Heart left ventricle (tissue), 16 donors: ENCODE results near the gene SERPINB10. TPM values are rescaled to one million over a fixed set of nuclear protein-coding genes. Genes with fewer than 3 reads are reported as not detected.

Experiments
- ATAC-seq, 4 donors: fragments of 200-7000 bp; cut with Tn5 transposase; one replicate each; pipeline ENCODE4 v1.9.1; 2020 to 2022; ENCODE audit warnings: moderate library complexity in 4 of 4, mild to moderate bottlenecking in 3 of 4, moderate number of reproducible peaks in 1 of 4
- DNase-seq, 5 donors: peaks; one replicate each; pipeline ENCODE4 v3.0.0-alpha.2; 2020
- H3K27ac ChIP-seq, 12 donors: fragments of 200-600 bp; sonication (generic) in 4 of 12; one replicate each; pipeline versions ENCODE4 v1.5.0 to v1.8.0; 2016 to 2022; ENCODE audit warnings: mild to moderate bottlenecking in 2 of 12
- H3K27me3 ChIP-seq, 9 donors: fragments of 200-600 bp; sonication (generic) in 2 of 9; one replicate each; pipeline versions ENCODE4 v1.5.1 to v1.8.0; 2016 to 2022; ENCODE audit warnings: mild to moderate bottlenecking in 3 of 9
- H3K36me3 ChIP-seq, 9 donors: fragments of 200-600 bp; sonication (generic) in 2 of 9; one replicate each; pipeline versions ENCODE4 v1.5.0 to v1.8.0; 2018 to 2022; ENCODE audit warnings: mild to moderate bottlenecking in 2 of 9
- H3K4me1 ChIP-seq, 12 donors: fragments of 200-600 bp; sonication (generic) in 4 of 12; one replicate each; pipeline versions ENCODE4 v1.5.0 to v1.8.0; 2016 to 2022; ENCODE audit warnings: mild to moderate bottlenecking in 3 of 12
- H3K4me3 ChIP-seq, 12 donors: fragments of 200-600 bp; sonication (generic) in 4 of 12; one replicate each; pipeline versions ENCODE4 v1.5.0 to v1.8.0; 2017 to 2022; ENCODE audit warnings: mild to moderate bottlenecking in 9 of 12, moderate library complexity in 4 of 12
- H3K9me3 ChIP-seq, 12 donors: fragments of 200-600 bp; sonication (generic) in 4 of 12; one replicate each; pipeline versions ENCODE4 v1.5.0 to v1.8.0; 2016 to 2022; ENCODE audit warnings: mild to moderate bottlenecking in 1 of 12
- POLR2A ChIP-seq, 2 donors: fragments of 450-650 bp; IDR thresholded peaks; one replicate each; pipeline ENCODE4 v1.6.1; 2017; ENCODE audit warnings: antibody characterized with exemption in 2 of 2, mild to moderate bottlenecking in 2 of 2, moderate library complexity in 2 of 2
- WGBS, 4 donors: extraction: QIAGEN DNeasy Blood & Tissue Kit in 2 of 4; methylation state at CpG; one replicate each; pipeline versions ENCODE4 v1.1.5 to v1.1.7; 2013 to 2018; 5-methylcytosine and 5-hydroxymethylcytosine counted together
- intact Hi-C, 10 donors: fragments of 100-400 bp; cut with DNase I; formaldehyde crosslinking; loops; one replicate each; pipeline versions ENCODE4 v1.11.1 to v1.14.2; 2022
- polyA plus RNA-seq, 2 donors: library from polyadenylated mRNA; stranded (reverse); fragments of 200-250 nt; gene quantifications; one replicate each; pipeline ENCODE4 v1.2.3, GENCODE V29; 2013
- total RNA-seq, 9 donors: library from RNA; depleted of rRNA in 2 of 9; stranded (reverse); fragments of >200 nt in 2 of 9; fragmentation: NEBNext Ultra II Directional in 3 of 9; extraction: Animal tissue kit (Norgen Biotek cat#: 25700) in 3 of 9; gene quantifications; one replicate each; pipeline versions ENCODE4 v1.1.0 to v1.2.4, GENCODE V29; 2016 to 2023
- TF ChIP-seq, protein P1 (sequence below), 12 donors: fragments of 200-600 bp; sonication (generic) in 4 of 12; IDR thresholded peaks; one replicate each; pipeline versions ENCODE4 v1.5.0 to v1.8.0; 2018 to 2022; ENCODE audit warnings: antibody characterized with exemption in 12 of 12, mild to moderate bottlenecking in 5 of 12
- donor health status: ischemic (EF 13 %, LVEDD 7.1; RV severe dilation, severe dysfunction).
- donor health status: healthy with polysubstance abuse.
- donor health status: DM: no; HTN: yes; CAD: no.
- donor health status: DM: no; HTN: no; CAD: no.
- donor health status: ischemic (EF 25% LVEDD 6.9; RV normal size, moderate dysfunction).
- donor health status: ischemic (EF 25% LVEDD 5.7; RV mildly dilated, moderate dysfunction).
- donor health status: healthy.
- donor health status: DM: yes; HTN: yes; CAD: no.
- donor health status: ischemic (EF 35%, LVEDD 5.7; RV mildly dilated, moderate dysfunction).
- donor health status: nonischemic (EF 11% LVEDD 7.7; RV severe dilation, severe dysfunction).
- donor health status: DM: yes; HTN: yes; CAD: no.
- donor health status: PGD.
- donor health status: ischemic (EF 29% LVEDD 5.4; RV normal size, mild dysfunction).
- donor health status: nonischemic (EF 23%, LVEDD 6.1; RV moderate dilation, normal function).

SERPINB10 gene
- total and polyA plus RNA-seq, 11 donors, result 0.20 TPM; not detected in 10

DNA sequence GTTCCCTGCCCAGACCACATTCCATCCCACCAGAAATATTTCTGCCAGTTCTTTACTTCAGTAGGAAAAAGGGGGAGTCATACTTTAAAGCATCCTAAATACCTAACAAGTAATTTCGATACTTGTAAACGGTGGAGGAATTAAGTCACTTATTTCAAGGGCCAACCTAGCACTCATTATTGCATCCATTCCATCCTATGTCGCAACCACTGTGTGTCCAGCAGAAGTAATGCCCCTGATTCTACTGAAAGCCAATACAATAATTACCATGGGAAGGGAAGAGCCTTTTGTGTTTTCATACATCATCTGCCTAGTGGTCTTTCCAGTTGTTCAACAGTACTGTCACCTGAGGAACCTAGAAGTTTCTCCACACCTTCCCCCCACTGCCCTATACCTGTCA, 74.6 kb downstream of the SERPINB10 start:
- H3K27ac ChIP-seq, result no peak overlapping the region
- DNase-seq, result no peak
- no peaks in the 10 kb centered on the region for H3K9me3 ChIP-seq
- no peak for ATAC-seq
- intact Hi-C loops, result loop anchor here in 1 of 10 donors (5.0 kb wide), 1 partner anchor 465 kb away; no protein-coding TSS in a partner anchor
- 89 to 93% (median 91%) methylated on average over 3 of the region's 3 CpGs for WGBS, 4 donors
- peaks cover 0 to 18% (median 3%) of the 10 kb centered on the region in 12 donors for H3K4me1 ChIP-seq
- peaks cover 0 to 65% (median 14%) of the 10 kb centered on the region in 9 donors for H3K36me3 ChIP-seq
- H3K4me3 ChIP-seq, result no peak overlapping the region
- TF ChIP-seq POLR2A (IDR thresholded peaks at IDR 0.05), result no peak
- TF ChIP-seq, protein P1, sequence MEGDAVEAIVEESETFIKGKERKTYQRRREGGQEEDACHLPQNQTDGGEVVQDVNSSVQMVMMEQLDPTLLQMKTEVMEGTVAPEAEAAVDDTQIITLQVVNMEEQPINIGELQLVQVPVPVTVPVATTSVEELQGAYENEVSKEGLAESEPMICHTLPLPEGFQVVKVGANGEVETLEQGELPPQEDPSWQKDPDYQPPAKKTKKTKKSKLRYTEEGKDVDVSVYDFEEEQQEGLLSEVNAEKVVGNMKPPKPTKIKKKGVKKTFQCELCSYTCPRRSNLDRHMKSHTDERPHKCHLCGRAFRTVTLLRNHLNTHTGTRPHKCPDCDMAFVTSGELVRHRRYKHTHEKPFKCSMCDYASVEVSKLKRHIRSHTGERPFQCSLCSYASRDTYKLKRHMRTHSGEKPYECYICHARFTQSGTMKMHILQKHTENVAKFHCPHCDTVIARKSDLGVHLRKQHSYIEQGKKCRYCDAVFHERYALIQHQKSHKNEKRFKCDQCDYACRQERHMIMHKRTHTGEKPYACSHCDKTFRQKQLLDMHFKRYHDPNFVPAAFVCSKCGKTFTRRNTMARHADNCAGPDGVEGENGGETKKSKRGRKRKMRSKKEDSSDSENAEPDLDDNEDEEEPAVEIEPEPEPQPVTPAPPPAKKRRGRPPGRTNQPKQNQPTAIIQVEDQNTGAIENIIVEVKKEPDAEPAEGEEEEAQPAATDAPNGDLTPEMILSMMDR (IDR thresholded peaks at IDR 0.05), result no peak
- no peaks in the 10 kb centered on the region for H3K27me3 ChIP-seq

Other genes with a start within 250 kb of the SERPINB10 start
- gene SERPINB3, start 246.1 kb upstream of the SERPINB10 start, total RNA-seq, result under 1 TPM in 1 of 9 donors, not detected in 8; 0.16 TPM
- gene SERPINB3, start 246.1 kb upstream of the SERPINB10 start, polyA plus RNA-seq, result under 1 TPM in 1 of 2 donors, not detected in 1; 0.07 TPM
- gene SERPINB11, start 205.0 kb upstream of the SERPINB10 start, total RNA-seq, result not detected
- gene SERPINB11, start 205.0 kb upstream of the SERPINB10 start, polyA plus RNA-seq, result not detected
- 1 to 10 TPM in 1 of 9 donors, not detected in 8; 1.4 TPM for gene SERPINB7, start 132.5 kb upstream of the SERPINB10 start, total RNA-seq
- not detected for gene SERPINB7, start 132.5 kb upstream of the SERPINB10 start, polyA plus RNA-seq
- gene SERPINB2, start 20.3 kb upstream of the SERPINB10 start, total RNA-seq, result 1 to 10 TPM in 1 of 9 donors, under 1 TPM in 3, not detected in 5; 0.27 to 1.2 (median 0.58) TPM
- under 1 TPM in 1 of 2 donors, not detected in 1; 0.10 TPM for gene SERPINB2, start 20.3 kb upstream of the SERPINB10 start, polyA plus RNA-seq
- gene HMSD, start 41.3 kb downstream of the SERPINB10 start, total RNA-seq, result 1 to 10 TPM in 1 of 9 donors, under 1 TPM in 2, not detected in 6; 0.33 to 1.3 (median 0.43) TPM
- gene HMSD, start 41.3 kb downstream of the SERPINB10 start, polyA plus RNA-seq, result not detected
- gene SERPINB8, start 62.1 kb downstream of the SERPINB10 start, total RNA-seq, result 10 to 100 TPM in 1 of 9 donors, 1 to 10 TPM in 8; 1.3 to 10.3 (median 3.5) TPM
- gene SERPINB8, start 62.1 kb downstream of the SERPINB10 start, polyA plus RNA-seq, result 10 to 100 TPM in 1 of 2 donors, under 1 TPM in 1; 0.72 to 12.6 TPM
- not detected for gene LINC00305, start 241.1 kb downstream of the SERPINB10 start, total RNA-seq
- gene LINC00305, start 241.1 kb downstream of the SERPINB10 start, polyA plus RNA-seq, result not detected